VCaP (cell line): ENCODE results near the gene GNAL.

ENCODE experiments used
- H3K27ac ChIP-seq: fragments of 450-650 bp; 2 replicates; pipeline ENCODE4 v1.5.1; 2017
- CTCF ChIP-seq: fragments of 450-650 bp; conservative IDR thresholded peaks from 2 replicates; pipeline ENCODE4 v1.5.1; 2017; ENCODE audit warnings: mild to moderate bottlenecking, moderate library complexity

The GNAL gene

GRCh38 chr18:11726556-11726955 is 37.5 kb downstream of the GNAL start:
- no peak overlapping the region for H3K27ac ChIP-seq
- no peak for TF ChIP-seq CTCF

- no peak overlapping the region for H3K27ac ChIP-seq
- peak; percentile 58 for TF ChIP-seq CTCF
Measured at GRCh38 chr18:11728249-11728648, 39.2 kb downstream of the GNAL start.

GRCh38 chr18:11729556-11729955 is 40.5 kb downstream of the GNAL start:
- H3K27ac ChIP-seq: no peak overlapping the region
- no peak for TF ChIP-seq CTCF

- TF ChIP-seq CTCF: peak; percentile 95
- no peak overlapping the region for H3K27ac ChIP-seq
Measured at GRCh38 chr18:11733031-11733430, 44.0 kb downstream of the GNAL start.

GRCh38 chr18:11736656-11737055 is 47.6 kb downstream of the GNAL start:
- no peak for TF ChIP-seq CTCF
- no peak overlapping the region for H3K27ac ChIP-seq

GRCh38 chr18:11739893-11740292 is 50.8 kb downstream of the GNAL start:
- H3K27ac ChIP-seq: no peak overlapping the region
- TF ChIP-seq CTCF: no peak

GRCh38 chr18:11740461-11740860 is 51.4 kb downstream of the GNAL start:
- H3K27ac ChIP-seq: no peak overlapping the region
- no peak for TF ChIP-seq CTCF
